HepG2 (cell line): ENCODE measurements around the gene WDR81. TPM values are rescaled to one million over a fixed set of nuclear protein-coding genes. Genes with fewer than 3 reads are reported as not detected.

ENCODE experiments used
- AHDC1 ChIP-seq: sonication (generic); formaldehyde crosslinking; IDR thresholded peaks from 2 replicates; pipeline ENCODE4 v1.5.1; 2020; ENCODE audit warnings: mild to moderate bottlenecking, missing genetic modification reagents, borderline replicate concordance
- ATAD3A ChIP-seq: sonication (generic); formaldehyde crosslinking; IDR thresholded peaks from 2 replicates; pipeline ENCODE4 v1.4.0; 2020; ENCODE audit warnings: missing genetic modification reagents
- ATF4 ChIP-seq, 2 experiments: fragments of 450-650 bp in 1 of 2; sonication (generic) in 1 of 2; formaldehyde crosslinking; IDR thresholded peaks; 2 replicates each; pipeline versions ENCODE4 v1.5.0 to v1.8.0; 2020 to 2022; ENCODE audit warnings: mild to moderate bottlenecking in 1 of 2, missing genetic modification reagents in 1 of 2
- CERS6 ChIP-seq: sonication (generic); formaldehyde crosslinking; IDR thresholded peaks from 2 replicates; pipeline ENCODE4 v1.5.0; 2020; ENCODE audit warnings: missing genetic modification reagents
- RAD21 ChIP-seq: fragments of 450-650 bp; formaldehyde crosslinking; IDR thresholded peaks from 2 replicates; pipeline ENCODE4 v1.5.0; 2020; ENCODE audit warnings: mild to moderate bottlenecking
- THAP9 ChIP-seq: sonication (generic); formaldehyde crosslinking; IDR thresholded peaks from 2 replicates; pipeline ENCODE4; 2020; ENCODE audit warnings: missing genetic modification reagents, mild to moderate bottlenecking, borderline replicate concordance
- ZNF256 ChIP-seq: sonication (generic); formaldehyde crosslinking; conservative IDR thresholded peaks from 2 replicates; pipeline ENCODE4 v1.4.0; 2020; ENCODE audit warnings: missing genetic modification reagents
- ZNF629 ChIP-seq: sonication (generic); formaldehyde crosslinking; conservative IDR thresholded peaks from 2 replicates; pipeline ENCODE4 v1.5.0; 2020; ENCODE audit warnings: missing genetic modification reagents
- polyA plus RNA-seq, 8 experiments: library from polyadenylated mRNA; depleted of rRNA in 3 of 8; stranded (reverse) in 7 of 8; unstranded in 1 of 8; fragments of >200 nt; fragmentation: Illumina TruSeq in 4 of 8; extraction: Trizol in 4 of 8; gene quantifications; 2 replicates each; pipeline versions ENCODE4 v1.2.1 to v1.2.3, GENCODE V29; 2011 to 2016; ENCODE audit warnings: low read depth in 4 of 8, missing spikeins in 1 of 8, mixed read lengths in 1 of 8; ENCODE audit not compliant: insufficient read depth in 1 of 8
- total RNA-seq, 5 experiments: library from RNA; depleted of rRNA; stranded (reverse); fragments of >200 nt; fragmentation: Illumina TruSeq; extraction: Trizol; gene quantifications; 2 replicates each; pipeline ENCODE4 v1.2.3, GENCODE V29; 2016; ENCODE audit warnings: low read depth in 1 of 5

Gene WDR81
- total and polyA plus RNA-seq, 2 of the 13 experiments (the other 11 are each of a cell fraction or from before 2014, with no cell fraction given), result 9.1 to 16.7 TPM

GRCh38 chr17:1713160-1713877, 11.2 kb upstream of the WDR81 start (continued):
- TF ChIP-seq THAP9 (CRISPR knock-in tag) (0 out of 2 replicates have a peak, but pooled peaks have one; percentile 4), RAD21 (CRISPR knock-in tag) (no peak), AHDC1 (CRISPR knock-in tag) (no peak), ATAD3A (no peak), ZNF629 (CRISPR knock-in tag) (peak; percentile 33; the same call in 1 of the 2 replicates), ZNF256 (CRISPR knock-in tag) (no peak), CERS6 (CRISPR knock-in tag) (0 out of 2 replicates have a peak, but pooled peaks have one; percentile 56), ATF4 (CRISPR knock-in tag; IDR thresholded peaks at IDR 0.05) (no peak)
